Germinal center (tissue), 1 donor: Measurements from ENCODE around the gene WDFY4.

Experiments
- DNase-seq: peaks from one replicate; pipeline ENCODE4 v3.0.0; 2012; ENCODE audit warnings: mixed read lengths, low spot score

WDFY4 gene

GRCh38 chr10:48655411-48656240 lies 29.0 kb upstream of the WDFY4 start:
- no peak for DNase-seq

DNA sequence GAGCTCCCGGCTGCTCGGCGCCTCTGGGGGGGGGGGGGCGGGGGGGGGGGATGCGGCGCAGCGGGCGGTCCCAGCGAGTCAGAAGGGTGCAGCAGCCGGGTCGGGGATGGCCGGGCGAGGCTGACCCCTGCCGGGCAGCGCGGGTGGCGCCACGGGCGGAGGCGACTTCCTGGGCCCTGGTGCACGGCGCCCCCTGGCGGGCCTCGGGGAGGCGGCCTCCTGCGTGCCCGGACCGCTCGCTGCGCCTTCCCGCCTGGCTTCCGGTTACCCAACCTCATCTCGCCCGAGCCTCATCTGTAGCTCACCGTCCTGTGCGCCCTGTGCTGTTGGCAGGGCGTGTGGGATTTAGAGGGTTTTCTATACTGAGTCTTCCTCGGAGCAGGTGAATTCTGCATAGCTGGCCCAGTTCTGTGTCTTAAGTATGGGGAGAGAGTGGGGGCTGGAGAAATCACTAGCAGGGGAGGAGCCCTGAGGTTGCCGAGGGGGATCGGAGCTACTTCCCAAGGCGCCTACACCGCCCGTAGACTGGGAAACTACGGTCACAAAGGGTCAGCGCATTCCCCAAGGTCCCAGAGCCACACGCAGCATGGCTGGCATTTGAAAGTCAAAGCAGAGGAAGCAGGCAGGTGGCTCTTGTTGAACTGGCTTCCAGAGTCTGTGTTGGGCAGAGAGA lies 28.3 kb upstream of the WDFY4 start:
- peak; percentile 91 for DNase-seq

- no peak for DNase-seq
Measured at GRCh38 chr10:48656914-48657305, 27.8 kb upstream of the WDFY4 start.

- DNase-seq, result no peak
Measured at GRCh38 chr10:48657416-48657815, 27.3 kb upstream of the WDFY4 start.

DNA sequence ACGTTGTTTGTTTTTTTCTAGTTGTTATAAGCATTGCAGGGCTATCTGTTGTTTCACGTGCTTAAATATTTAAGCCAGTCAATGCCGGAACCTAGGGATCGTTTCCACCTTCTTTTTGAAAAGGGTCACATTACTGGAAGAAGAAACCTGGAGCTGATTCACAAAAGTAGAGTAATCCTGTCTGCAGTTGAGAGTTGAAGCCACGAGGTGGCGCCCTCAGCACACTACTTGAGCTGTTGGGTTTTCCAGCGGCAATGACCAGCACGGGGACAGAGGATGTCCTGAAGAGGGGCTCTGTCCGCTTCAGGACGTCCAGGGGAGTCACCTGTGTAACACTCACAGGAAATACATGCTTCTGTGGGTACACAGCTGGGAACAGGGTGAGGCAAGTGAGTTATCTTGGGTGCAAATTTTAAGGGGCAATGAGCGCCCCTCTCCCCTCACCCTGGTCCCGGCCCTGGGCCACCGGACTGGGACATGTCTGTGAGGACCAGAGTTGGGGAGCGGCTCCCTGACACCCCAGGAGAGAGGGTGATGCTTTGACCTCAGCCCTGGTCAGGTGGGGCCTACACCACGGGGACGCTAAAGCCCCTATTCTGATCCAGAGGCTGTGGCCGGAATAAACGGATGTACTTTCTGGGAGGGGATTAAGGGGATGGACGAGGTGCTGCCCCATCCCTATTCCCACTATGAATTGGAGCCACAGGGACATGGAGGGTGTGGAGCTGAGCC lies 26.3 kb upstream of the WDFY4 start:
- peak; percentile 64 for DNase-seq

DNA sequence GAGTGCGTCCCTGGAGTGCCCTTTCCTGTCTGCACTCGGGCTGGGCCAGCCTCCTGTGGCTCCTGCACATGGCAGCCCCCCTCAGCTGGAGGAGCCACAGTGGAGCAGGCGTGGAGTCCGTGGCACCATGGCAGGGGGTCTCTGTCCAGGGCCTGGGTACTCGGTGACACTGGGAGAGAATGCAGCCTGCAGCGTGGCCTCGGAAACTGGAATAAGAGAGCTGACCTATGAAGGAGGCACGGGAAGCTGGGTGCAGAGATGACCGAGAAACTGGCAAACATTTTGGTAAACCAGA lies 25.8 kb upstream of the WDFY4 start:
- DNase-seq, result no peak

DNA sequence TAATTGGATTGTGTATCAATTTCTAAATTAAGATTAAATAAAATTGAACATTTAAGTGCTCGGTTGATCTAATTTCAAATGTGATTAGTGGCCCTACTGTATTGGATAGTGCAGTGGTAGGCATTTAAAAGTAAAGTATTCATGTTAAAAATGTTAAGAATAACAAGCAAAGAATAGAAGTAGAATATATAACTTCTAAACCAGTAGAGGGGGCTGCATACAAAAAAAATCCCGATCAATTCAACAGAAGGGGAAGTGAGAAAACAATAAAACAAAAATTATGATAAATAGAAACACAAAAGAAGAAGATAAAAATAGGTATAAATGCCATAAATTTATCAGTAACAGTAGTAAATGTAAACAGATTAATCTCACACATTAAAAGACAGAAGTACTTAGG lies 24.9 kb upstream of the WDFY4 start:
- peak; percentile 32 for DNase-seq

- DNase-seq, result no peak
Measured at GRCh38 chr10:48661441-48661840, 23.2 kb upstream of the WDFY4 start.

DNA sequence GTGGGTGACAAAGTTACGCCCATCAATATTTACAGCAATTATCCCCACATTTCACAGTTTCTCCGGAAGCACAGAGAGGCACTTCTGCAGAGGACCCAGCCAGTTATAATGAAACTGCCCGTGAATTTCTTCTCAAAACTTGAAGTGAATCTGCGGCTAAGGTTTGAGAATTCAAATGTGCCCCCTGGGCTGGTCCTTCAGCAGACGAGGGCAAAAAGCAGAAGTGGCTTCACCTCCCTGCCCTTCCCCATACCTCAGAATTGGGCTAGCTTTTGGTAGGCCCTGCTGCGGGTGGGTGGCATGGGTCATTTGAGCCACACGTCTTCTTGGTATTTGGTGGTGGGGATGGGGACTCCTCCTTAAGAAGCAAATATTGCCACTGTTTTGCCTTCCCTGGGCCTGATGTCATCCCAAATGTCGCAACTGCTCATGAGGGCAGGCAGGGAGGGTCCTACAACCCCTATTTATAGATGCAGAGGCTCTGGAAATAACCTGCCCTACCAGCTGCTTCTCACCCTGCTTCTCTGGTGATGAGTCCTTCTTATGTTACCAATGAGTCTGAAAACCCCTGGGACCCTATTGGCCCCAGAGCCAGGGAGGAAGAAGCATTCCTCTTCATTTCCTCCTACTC lies 16.6 kb upstream of the WDFY4 start:
- DNase-seq, result peak; percentile 80

DNA sequence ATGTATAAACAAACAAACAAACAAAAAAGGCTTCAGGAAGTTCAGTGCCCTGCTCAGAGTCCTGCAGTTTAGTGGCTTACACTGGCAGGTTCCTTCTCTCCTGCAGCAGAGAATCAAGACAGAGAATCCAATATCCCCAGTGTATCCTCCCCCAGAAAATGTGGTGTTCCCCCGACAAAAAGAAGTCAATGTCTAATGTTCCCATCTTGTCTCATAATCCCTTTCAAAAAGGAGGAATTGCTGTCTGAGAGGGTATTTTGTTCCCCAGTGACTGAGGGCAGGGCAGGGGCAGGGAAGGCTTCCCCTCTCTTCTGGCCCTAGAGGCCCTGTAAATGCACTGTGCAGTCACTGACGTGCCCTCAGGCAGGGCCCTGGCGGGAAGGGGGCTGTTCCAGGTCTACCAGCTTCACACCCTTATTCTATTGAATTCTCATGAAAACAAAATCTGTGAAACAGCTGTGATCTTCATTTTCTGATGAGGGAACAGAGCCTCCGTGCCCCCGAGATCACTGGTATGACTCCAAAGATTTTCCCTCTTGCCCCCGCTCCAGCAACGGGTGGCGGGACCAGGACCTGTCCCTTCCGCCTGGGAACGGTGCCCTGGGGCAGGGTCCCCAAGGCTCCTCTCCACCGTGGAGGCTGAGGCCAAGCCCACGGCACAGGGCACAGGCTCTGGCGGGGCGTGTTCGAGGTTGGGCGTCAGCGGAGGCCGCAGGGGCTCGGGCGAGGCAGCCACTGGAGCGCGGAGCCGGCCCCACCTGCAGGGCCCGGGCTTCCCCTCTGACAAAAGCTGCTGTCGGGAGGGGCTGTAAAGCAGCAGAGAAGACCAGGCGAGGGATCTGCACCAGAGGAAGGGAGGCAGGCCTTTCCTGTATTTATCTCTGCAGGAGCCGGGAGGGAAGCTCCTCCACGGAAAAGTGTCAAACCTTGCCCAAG lies 13.4 kb upstream of the WDFY4 start:
- peak; percentile 83 for DNase-seq

DNA sequence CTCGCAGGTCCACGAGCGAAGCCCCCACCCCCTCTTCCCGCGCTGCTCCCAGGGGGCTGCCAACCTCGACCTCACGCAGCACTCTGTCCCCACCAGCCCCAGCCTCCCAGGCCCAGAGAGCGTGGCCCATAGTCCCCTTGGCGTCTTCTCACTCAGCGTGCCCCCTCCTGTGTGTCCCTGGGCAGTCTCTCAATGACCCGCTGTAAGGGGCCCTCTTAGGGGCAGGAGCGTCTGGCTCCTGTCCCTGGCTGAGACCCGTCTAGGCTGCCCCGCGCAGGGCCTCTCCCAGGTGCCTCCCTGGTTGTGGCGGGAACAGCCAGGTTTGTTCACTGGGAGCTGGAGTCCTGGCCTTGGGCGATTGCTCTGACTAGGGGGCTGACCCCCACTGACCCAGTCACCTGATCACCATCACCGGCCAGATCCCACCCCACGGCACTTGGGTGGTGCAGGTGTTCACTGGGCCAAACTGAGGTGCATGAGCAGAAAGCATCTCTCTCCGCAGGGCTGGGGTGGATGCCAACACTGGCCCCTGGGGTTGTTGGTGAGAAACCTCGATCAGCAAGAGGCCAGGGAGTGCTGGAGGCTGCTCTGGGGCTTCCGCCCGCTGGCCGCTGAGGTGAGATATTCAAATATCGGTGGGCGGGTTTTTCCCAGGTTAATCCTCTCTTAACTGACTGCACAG lies 12.6 kb upstream of the WDFY4 start:
- peak; percentile 59 for DNase-seq

DNA sequence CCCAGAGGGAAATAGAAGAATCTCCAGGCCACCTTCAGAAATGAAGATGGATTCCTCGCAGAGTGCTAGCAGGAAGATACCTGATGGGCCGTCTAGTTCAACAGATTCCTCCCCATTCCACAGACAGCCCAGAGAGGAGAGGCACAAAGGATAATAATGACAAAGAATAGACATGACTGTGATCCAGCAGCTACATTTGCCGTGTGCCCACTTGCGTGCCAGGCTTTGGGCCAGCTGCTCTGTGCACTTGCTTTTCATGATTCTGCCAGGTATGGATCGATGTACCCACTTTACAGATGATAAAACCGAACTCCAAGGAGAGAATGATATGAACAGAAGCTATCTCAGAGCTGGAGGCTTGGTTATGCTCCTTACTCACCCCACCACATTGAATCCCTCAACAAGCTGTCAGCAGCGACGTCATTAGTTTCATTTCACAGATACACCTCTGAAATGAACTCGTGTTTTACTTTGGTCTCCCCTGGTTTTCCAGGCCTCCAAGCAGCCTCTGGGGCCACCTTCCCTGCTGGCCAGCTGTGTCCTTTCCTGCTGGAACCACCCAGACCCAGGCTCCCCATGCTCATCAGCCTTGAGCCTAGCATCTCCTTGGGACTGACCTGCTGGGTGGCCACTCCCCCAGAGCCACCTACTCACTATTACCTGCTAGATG lies 11.9 kb upstream of the WDFY4 start:
- DNase-seq, result no peak

DNA sequence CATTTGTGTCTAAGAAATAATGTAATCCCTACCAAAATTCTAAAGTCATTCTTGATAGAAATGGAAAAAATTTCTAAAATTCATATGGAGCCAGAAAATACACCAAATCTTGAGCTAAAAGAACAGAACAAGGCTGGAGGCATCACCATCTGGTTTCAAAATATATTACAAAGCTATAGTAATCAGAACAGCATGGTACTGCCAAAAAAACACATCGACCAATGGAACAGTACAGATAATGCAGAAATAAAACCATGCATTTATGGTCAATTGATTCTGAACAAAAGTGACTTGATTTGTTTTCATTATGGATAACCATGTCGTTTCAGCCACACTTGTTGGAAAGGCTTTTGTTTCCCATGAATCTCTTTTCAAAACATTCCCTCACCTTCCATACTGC lies 7.0 kb upstream of the WDFY4 start:
- DNase-seq, result no peak

DNA sequence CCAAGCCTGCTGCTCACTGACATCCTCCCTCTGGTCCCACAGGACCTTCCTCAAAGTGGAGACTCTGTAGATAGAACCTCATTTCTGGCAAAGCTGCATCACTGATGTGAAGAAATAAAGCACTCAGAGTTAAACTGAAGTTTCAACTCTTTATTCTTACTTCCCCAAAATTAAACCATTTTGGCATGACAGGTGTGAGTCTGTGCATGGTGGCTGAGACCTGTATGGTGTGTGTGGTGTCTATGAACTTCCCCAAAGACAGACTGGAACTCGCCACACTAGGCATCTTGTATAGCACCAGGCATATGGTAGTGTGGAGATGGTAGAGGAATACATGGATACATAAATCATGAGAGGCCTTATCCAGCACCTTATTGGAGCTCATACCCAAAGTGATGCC lies 6.6 kb upstream of the WDFY4 start:
- peak; percentile 42 for DNase-seq

- no peak for DNase-seq
Measured at GRCh38 chr10:48681740-48682139, 2.9 kb upstream of the WDFY4 start.

- no peak for DNase-seq
Measured at GRCh38 chr10:48682265-48682664, 2.4 kb upstream of the WDFY4 start.

- no peak for DNase-seq
Measured at GRCh38 chr10:48683424-48683823, 1.2 kb upstream of the WDFY4 start.

GRCh38 chr10:48683868-48684267 lies 805 bp upstream of the WDFY4 start:
- peak; percentile 63 for DNase-seq

GRCh38 chr10:48684463-48684791 lies 246 bp upstream of the WDFY4 start:
- DNase-seq, result no peak

GRCh38 chr10:48685731-48686130 lies 1.1 kb downstream of the WDFY4 start:
- no peak for DNase-seq
